HG03439 (cell line): ENCODE data around the gene CDCA7.
"Not testable (repeated sequence)": the region's sequence is repeated elsewhere in the genome, so short reads cannot be mapped to it uniquely, and the experiment has no call there.

ENCODE experiments used
- ATAC-seq: cut with Tn5 transposase; IDR thresholded peaks from one replicate; pipeline ENCODE4 v1.9.1; 2021; ENCODE audit warnings: mild to moderate bottlenecking, moderate library complexity; ENCODE audit not compliant: unreplicated experiment

The CDCA7 gene

GRCh38 chr2:173357346-173357745 is 2.7 kb downstream of the CDCA7 start:
- ATAC-seq, result no peak

GRCh38 chr2:173358616-173359015 is 3.9 kb downstream of the CDCA7 start:
- no peak for ATAC-seq

- peak; percentile 76 for ATAC-seq
Measured at GRCh38 chr2:173359231-173359630, 4.6 kb downstream of the CDCA7 start.

GRCh38 chr2:173370198-173370597 is 15.5 kb downstream of the CDCA7 start:
- no peak for ATAC-seq

GRCh38 chr2:173371023-173371422 is 16.4 kb downstream of the CDCA7 start:
- ATAC-seq, result no peak

GRCh38 chr2:173373290-173373689 is 18.6 kb downstream of the CDCA7 start:
- ATAC-seq, result no peak

- no peak for ATAC-seq
Measured at GRCh38 chr2:173374634-173375033, 20.0 kb downstream of the CDCA7 start.

GRCh38 chr2:173385534-173385933 is 30.9 kb downstream of the CDCA7 start:
- ATAC-seq, result not testable (repeated sequence)

GRCh38 chr2:173386021-173386737 is 31.5 kb downstream of the CDCA7 start:
- ATAC-seq, result no peak

- ATAC-seq, result no peak
Measured at GRCh38 chr2:173386738-173387065, 32.0 kb downstream of the CDCA7 start.

GRCh38 chr2:173387079-173387478 is 32.4 kb downstream of the CDCA7 start:
- no peak for ATAC-seq

GRCh38 chr2:173387660-173388059 is 33.0 kb downstream of the CDCA7 start:
- ATAC-seq, result no peak

GRCh38 chr2:173388795-173389194 is 34.1 kb downstream of the CDCA7 start:
- no peak for ATAC-seq

- no peak for ATAC-seq
Measured at GRCh38 chr2:173390036-173390435, 35.4 kb downstream of the CDCA7 start.

- ATAC-seq, result no peak
Measured at GRCh38 chr2:173392731-173393130, 38.1 kb downstream of the CDCA7 start.

- no peak for ATAC-seq
Measured at GRCh38 chr2:173393186-173393585, 38.5 kb downstream of the CDCA7 start.

GRCh38 chr2:173393636-173394035 is 39.0 kb downstream of the CDCA7 start:
- no peak for ATAC-seq

GRCh38 chr2:173394091-173394974 is 39.7 kb downstream of the CDCA7 start:
- ATAC-seq, result no peak

- ATAC-seq, result no peak
Measured at GRCh38 chr2:173395567-173396351, 41.1 kb downstream of the CDCA7 start.

- ATAC-seq, result no peak
Measured at GRCh38 chr2:173397539-173397938, 42.9 kb downstream of the CDCA7 start.

- no peak for ATAC-seq
Measured at GRCh38 chr2:173399229-173399628, 44.6 kb downstream of the CDCA7 start.
